K562 (cell line): ENCODE data around the gene TREM1.

Experiments used
- CHAMP1 ChIP-seq: fragments of 450-650 bp; IDR thresholded peaks from 2 replicates; pipeline ENCODE4 v1.6.1; 2016; ENCODE audit warnings: mild to moderate bottlenecking
- CTCF ChIP-seq, 3 experiments: IDR thresholded peaks in 2 of 3; conservative IDR thresholded peaks in 1 of 3; 2 replicates each; pipeline ENCODE4 v1.5.1; 2011 to 2012; ENCODE audit warnings: low read length in 3 of 3, mild to moderate bottlenecking in 3 of 3, control low read depth in 2 of 3, improper control_type of control experiment in 1 of 3, inconsistent platforms in 1 of 3, low read depth in 1 of 3, mixed read lengths in 1 of 3, moderate library complexity in 1 of 3; ENCODE audit not compliant: insufficient read depth in 2 of 3
- EP300 ChIP-seq: IDR thresholded peaks from 2 replicates; pipeline ENCODE4 v1.6.1; 2012; ENCODE audit warnings: low read length, improper control_type of control experiment
- NR2C2 ChIP-seq, 2 experiments: fragments of 200-800 bp in 1 of 2; sonication (Bioruptor generic) in 1 of 2; sonication (generic) in 1 of 2; formaldehyde crosslinking in 1 of 2; IDR thresholded peaks; 2 replicates each; pipeline versions ENCODE4 v1.6.1 to v1.8.0; 2016 to 2022; ENCODE audit warnings: mild to moderate bottlenecking in 1 of 2, missing compliant biosample characterization in 1 of 2, missing genetic modification characterization in 1 of 2, missing genetic modification reagents in 1 of 2
- POLR2AphosphoS2 ChIP-seq: IDR thresholded peaks from 2 replicates; pipeline ENCODE4 v1.6.1; 2012; ENCODE audit warnings: low read length, improper control_type of control experiment
- PURB ChIP-seq: sonication (generic); formaldehyde crosslinking; IDR thresholded peaks from 2 replicates; pipeline ENCODE4 v1.9.0; 2021; ENCODE audit warnings: low read depth, mild to moderate bottlenecking, missing genetic modification reagents
- SIRT6 ChIP-seq: IDR thresholded peaks from one replicate; pipeline ENCODE4 v1.6.1; 2012; ENCODE audit warnings: low read depth, mild to moderate bottlenecking, control low read depth, inconsistent platforms, low read length, moderate library complexity
- ZBTB33 ChIP-seq: sonication (generic); formaldehyde crosslinking; IDR thresholded peaks from 2 replicates; pipeline ENCODE4 v1.8.1; 2023; ENCODE audit warnings: mild to moderate bottlenecking, missing genetic modification reagents
- ZNF217 ChIP-seq: sonication (generic); formaldehyde crosslinking; IDR thresholded peaks from 2 replicates; pipeline ENCODE4 v1.8.0; 2022; ENCODE audit warnings: mild to moderate bottlenecking, missing genetic modification reagents

GRCh38 chr6:41335943-41336342 lies 49.5 kb upstream of the TREM1 start:
- TF ChIP-seq PURB (CRISPR knock-in tag), result no peak
- TF ChIP-seq CTCF (IDR thresholded peaks at IDR 0.05 in 2 of 3, conservative IDR thresholded peaks at IDR 0.05 in 1 of 3; ENCODE audit: insufficient read depth in 2 of 3, low read depth in 1 of 3, low read length in 3 of 3), result no peak
- TF ChIP-seq CHAMP1, result no peak
- TF ChIP-seq ZNF217 (CRISPR knock-in tag), result no peak
- no peak for TF ChIP-seq EP300
- TF ChIP-seq SIRT6, result no peak
- no peak for TF ChIP-seq POLR2AphosphoS2
- TF ChIP-seq ZBTB33, result no peak
- no peak for TF ChIP-seq NR2C2 (CRISPR knock-in tag; IDR thresholded peaks at IDR 0.05)
- no peak for TF ChIP-seq NR2C2 (tag; IDR thresholded peaks at IDR 0.05)
